WERI-Rb-1 (cell line): Measurements from ENCODE around the gene ATG10.

Experiments
- DNase-seq: peaks from one replicate; pipeline ENCODE4 v3.0.0-alpha.2; 2020
- H3K27ac ChIP-seq: fragments of 250-450 bp; sonication (Bioruptor Pico); 2 replicates; pipeline ENCODE4 v1.5.1; 2020; ENCODE audit warnings: mild to moderate bottlenecking, moderate library complexity
- H3K27me3 ChIP-seq: fragments of 250-450 bp; sonication (Bioruptor Pico); 2 replicates; pipeline ENCODE4 v1.5.1; 2021; ENCODE audit warnings: mild to moderate bottlenecking, low read depth, moderate library complexity; ENCODE audit not compliant: insufficient read depth, severe bottlenecking
- H3K36me3 ChIP-seq: fragments of 250-450 bp; sonication (Bioruptor Pico); 2 replicates; pipeline ENCODE4 v1.5.1; 2020; ENCODE audit warnings: mild to moderate bottlenecking, moderate library complexity
- H3K4me3 ChIP-seq: 2 replicates; pipeline ENCODE4 v1.5.1; 2011; ENCODE audit warnings: low read depth, mild to moderate bottlenecking, control low read depth, low read length
- H3K9me3 ChIP-seq: fragments of 250-450 bp; sonication (Bioruptor Pico); 2 replicates; pipeline ENCODE4 v1.5.1; 2021; ENCODE audit warnings: mild to moderate bottlenecking, moderate library complexity; ENCODE audit not compliant: severe bottlenecking
- TF ChIP-seq, protein P1 (sequence below): IDR thresholded peaks from 2 replicates; pipeline ENCODE4 v1.5.1; 2011; ENCODE audit warnings: low read depth, mild to moderate bottlenecking, control low read depth, inconsistent platforms, low read length

ATG10 gene

DNA sequence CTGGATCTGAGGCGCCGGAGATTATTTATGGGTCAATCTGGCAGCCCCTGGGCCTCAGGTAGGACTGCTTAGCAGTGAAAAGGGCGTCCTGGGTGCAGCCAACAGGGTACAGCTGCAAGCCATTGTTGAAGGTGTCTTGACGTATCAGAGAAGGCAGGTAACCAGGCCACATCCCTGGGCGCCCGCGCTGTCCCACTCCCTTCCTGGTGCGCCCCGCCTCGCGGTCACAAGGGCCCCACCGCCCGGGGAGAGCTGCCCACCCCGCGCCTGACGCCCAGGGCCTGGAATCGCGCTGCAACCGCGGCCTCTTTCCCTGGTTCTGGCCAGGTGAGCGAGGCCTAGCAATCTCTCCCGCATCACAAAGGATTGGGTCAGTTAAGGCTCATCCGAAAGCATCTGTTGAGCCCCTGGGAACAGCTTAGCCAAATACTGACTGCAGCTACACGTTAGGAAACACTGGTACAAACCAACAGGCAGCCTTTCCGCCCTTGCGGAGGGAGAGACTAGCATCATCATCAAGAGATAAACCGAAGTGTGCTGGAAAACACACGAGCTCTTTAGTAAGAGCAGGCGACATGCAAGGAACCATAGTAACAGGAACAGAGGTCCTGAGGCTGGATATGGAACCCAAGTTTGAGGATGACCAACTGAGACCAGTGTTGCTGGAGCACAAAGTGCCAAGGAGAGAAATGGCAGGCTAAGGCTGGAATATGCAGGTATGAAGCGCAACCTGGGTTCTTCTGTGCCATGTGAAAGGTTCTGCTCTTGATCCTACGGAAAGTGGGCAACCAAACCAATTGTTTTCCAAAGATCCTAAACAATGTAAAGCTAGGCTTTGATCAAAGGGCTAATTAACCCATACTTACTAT, 302.8 kb downstream of the ATG10 start:
- H3K9me3 ChIP-seq: no peaks in the 10 kb centered on the region
- H3K4me3 ChIP-seq: no peak overlapping the region
- DNase-seq: no peak
- H3K27me3 ChIP-seq: no peaks in the 10 kb centered on the region
- TF ChIP-seq, protein P1, sequence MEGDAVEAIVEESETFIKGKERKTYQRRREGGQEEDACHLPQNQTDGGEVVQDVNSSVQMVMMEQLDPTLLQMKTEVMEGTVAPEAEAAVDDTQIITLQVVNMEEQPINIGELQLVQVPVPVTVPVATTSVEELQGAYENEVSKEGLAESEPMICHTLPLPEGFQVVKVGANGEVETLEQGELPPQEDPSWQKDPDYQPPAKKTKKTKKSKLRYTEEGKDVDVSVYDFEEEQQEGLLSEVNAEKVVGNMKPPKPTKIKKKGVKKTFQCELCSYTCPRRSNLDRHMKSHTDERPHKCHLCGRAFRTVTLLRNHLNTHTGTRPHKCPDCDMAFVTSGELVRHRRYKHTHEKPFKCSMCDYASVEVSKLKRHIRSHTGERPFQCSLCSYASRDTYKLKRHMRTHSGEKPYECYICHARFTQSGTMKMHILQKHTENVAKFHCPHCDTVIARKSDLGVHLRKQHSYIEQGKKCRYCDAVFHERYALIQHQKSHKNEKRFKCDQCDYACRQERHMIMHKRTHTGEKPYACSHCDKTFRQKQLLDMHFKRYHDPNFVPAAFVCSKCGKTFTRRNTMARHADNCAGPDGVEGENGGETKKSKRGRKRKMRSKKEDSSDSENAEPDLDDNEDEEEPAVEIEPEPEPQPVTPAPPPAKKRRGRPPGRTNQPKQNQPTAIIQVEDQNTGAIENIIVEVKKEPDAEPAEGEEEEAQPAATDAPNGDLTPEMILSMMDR: no peak
- H3K27ac ChIP-seq: no peak overlapping the region
- H3K36me3 ChIP-seq: peaks cover 46% of the 10 kb centered on the region

GRCh38 chr5:82275216-82275664, 303.4 kb downstream of the ATG10 start:
- no peaks in the 10 kb centered on the region for H3K27me3 ChIP-seq
- TF ChIP-seq, protein P1: no peak
- peaks cover 46% of the 10 kb centered on the region for H3K36me3 ChIP-seq
- DNase-seq: no peak
- no peaks in the 10 kb centered on the region for H3K9me3 ChIP-seq
- no peak overlapping the region for H3K27ac ChIP-seq
- no peak overlapping the region for H3K4me3 ChIP-seq

DNA sequence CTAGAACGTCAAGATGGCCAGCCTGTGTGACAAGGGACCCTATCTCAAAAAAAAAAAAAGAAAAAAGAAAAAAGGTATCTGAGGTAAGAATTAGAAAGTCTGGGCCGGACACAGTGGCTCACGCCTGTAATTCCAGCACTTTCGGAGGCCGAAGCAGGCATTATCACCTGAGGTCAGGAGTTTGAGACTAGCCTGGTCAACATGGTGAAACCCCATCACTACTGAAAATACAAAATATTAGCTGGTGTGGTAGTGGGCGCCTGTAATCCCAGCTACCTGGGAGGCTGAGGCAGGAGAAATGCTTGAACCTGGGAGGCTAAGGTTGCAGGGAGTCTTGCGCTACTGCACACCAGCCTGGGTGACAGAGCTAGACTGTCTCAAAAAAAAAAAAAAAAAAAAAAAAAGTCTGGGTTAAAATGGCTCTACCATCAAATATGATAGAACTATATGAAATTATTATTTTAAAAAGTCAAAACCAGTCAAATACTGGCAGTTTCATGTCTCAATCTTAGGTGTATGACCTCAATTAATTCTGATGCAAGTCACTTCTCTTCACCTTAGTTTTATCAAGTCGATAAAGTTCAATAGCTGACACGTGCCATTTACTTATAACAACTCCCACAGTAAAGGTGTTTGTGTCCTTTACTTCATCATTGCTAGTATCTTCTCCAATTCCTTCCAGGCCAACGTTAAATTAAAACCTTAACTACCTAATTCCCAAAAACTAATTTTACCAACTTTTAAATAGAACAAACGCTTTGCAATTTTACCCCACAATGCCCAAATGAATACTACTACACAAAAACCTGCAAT, 305.2 kb downstream of the ATG10 start:
- Histone ChIP-seq H3K36me3 (peaks cover 46% of the 10 kb centered on the region), H3K27ac (peak overlapping the region; percentile 98)
- TF ChIP-seq, protein P1: no peak

DNA sequence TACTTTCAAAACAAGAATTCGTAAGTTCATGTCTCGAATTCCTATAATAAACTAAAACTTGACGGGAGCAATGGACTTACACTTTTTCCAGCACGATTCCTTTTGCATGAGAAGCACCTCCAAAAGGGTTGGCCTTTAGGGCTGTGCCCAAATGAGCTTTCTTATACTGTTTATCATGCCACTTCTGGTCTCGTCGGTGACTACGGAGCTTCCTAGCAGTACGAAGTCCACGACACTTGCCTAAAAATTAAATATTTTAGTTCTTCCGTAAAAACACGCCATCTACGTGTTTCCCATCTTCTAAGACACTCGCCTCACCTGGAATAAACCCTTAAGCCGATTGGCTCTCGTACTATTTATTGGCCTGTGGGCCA, 305.8 kb downstream of the ATG10 start:
- Histone ChIP-seq H3K4me3 (peak overlapping the region; percentile 77), H3K36me3 (peaks cover 46% of the 10 kb centered on the region), H3K27me3 (no peaks in the 10 kb centered on the region), H3K27ac (peak overlapping the region; percentile 98), H3K9me3 (no peaks in the 10 kb centered on the region)
- DNase-seq: no peak
- TF ChIP-seq, protein P1: no peak

More for the DNA sequence above, 305.2 kb downstream of the ATG10 start:
- no peak for DNase-seq
- H3K27me3 ChIP-seq: no peaks in the 10 kb centered on the region
- H3K4me3 ChIP-seq: peak overlapping the region; percentile 77
- H3K9me3 ChIP-seq: no peaks in the 10 kb centered on the region

- no peaks in the 10 kb centered on the region for H3K27me3 ChIP-seq
- TF ChIP-seq, protein P1: no peak
- no peaks in the 10 kb centered on the region for H3K9me3 ChIP-seq
- H3K36me3 ChIP-seq: peaks cover 46% of the 10 kb centered on the region
- H3K27ac ChIP-seq: peak within 1 kb of the TSS; percentile 98
- peak within 1 kb of the TSS; percentile 77 for H3K4me3 ChIP-seq
- peak; percentile 92 for DNase-seq
These were observed 306.3 kb downstream of the ATG10 start, which contains the start of gene RPS23 for GRCh38 chr5:82277987-82278710. TSS of gene RPS23 (minus strand) at chr5:82278354. CDS start at chr5:82278323, 31 bp downstream.
